ENCODE results near the gene PPP2R2C.
A peak's percentile ranks its signal among the peaks of the same experiment; 100 is the strongest.

The PPP2R2C gene

DNA sequence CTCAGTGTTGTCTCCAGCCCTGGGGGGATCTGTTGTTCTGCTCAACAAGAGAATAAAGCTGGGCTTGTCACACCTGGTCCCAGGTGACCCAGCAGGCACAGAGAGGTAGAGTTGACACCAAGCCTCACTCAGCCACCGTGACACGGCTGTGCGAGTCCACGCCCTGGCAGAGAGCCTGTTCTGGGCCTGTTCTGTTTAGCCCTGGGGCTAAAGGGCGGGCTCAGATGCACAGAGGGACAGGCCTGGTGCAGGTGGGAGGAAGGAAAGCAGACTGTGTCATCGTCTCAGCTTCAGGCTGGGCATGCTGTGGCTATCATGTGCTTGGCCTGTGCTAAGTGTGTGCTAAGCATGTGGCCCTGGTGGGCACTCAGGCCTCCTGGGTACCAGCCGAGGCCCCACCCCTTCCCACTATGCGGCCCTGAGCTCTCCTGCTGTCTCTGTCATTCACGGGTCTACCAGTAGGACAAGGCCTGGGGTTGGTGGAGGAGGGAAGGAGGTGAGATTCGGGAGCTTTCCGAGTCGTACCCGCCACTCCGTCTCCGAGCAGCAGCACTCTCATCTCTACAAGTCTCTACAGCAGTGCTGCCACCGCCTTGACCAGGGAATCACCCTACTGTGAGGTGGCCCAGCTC, 191.9 kb downstream of the PPP2R2C start:
- no peak overlapping the region for H3K9ac ChIP-seq (ENCODE audit: low read length)
- no peak overlapping the region for H4K91ac ChIP-seq (ENCODE audit: low read length)
- peaks cover 15% of the 10 kb centered on the region for H3K4me1 ChIP-seq (ENCODE audit: control insufficient read depth, insufficient read depth, low read depth, low read length)
- H3K4me3 ChIP-seq (ENCODE audit: insufficient read depth in 1 of 2, low read depth in 1 of 2, low read length in 2 of 2) = no peak overlapping the region
- no peaks in the 10 kb centered on the region for H3K9me3 ChIP-seq (ENCODE audit: control insufficient read depth, low read length)
- H2AFZ ChIP-seq (ENCODE audit: low read depth, low read length) = no peak overlapping the region
- no peak for DNase-seq
- H3K14ac ChIP-seq (ENCODE audit: low read length in 2 of 2) = no peak overlapping the region
- no peak overlapping the region for H3K4me2 ChIP-seq (ENCODE audit: low read length, poor library complexity, severe bottlenecking)
- H3K79me1 ChIP-seq (replicated peaks; ENCODE audit: low read length, poor library complexity, severe bottlenecking) = peaks cover 67% of the 10 kb centered on the region
- H3K18ac ChIP-seq (ENCODE audit: low read depth in 1 of 2, low read length in 2 of 2) = no peak overlapping the region
- H2AK5ac ChIP-seq (ENCODE audit: low read length, severe bottlenecking) = no peak overlapping the region
- no peak overlapping the region for H2BK5ac ChIP-seq (ENCODE audit: low read depth, low read length, poor library complexity, severe bottlenecking)
- 93% methylated on average over 7 of the region's 16 CpGs for WGBS
- H2BK15ac ChIP-seq (ENCODE audit: low read depth, poor library complexity, severe bottlenecking) = no peak overlapping the region
- H3K27me3 ChIP-seq (ENCODE audit: control insufficient read depth in 1 of 2, insufficient read depth in 1 of 2, low read length in 2 of 2) = no peaks in the 10 kb centered on the region
- peaks cover 18 to 90% of the 10 kb centered on the region in 2 experiments for H3K36me3 ChIP-seq (ENCODE audit: control insufficient read depth in 1 of 2, insufficient read depth in 2 of 2, low read depth in 1 of 2, low read length in 2 of 2)
- H3K4ac ChIP-seq (ENCODE audit: low read depth in 1 of 2, low read length in 2 of 2) = no peak overlapping the region
- H4K8ac ChIP-seq (ENCODE audit: low read length) = no peak overlapping the region
- H3K27ac ChIP-seq (ENCODE audit: low read length, poor library complexity, severe bottlenecking) = no peak overlapping the region
- H3K23ac ChIP-seq (ENCODE audit: low read length in 2 of 2) = no peak overlapping the region
- no peak overlapping the region for H2BK12ac ChIP-seq (ENCODE audit: low read length in 2 of 2)
- H2BK120ac ChIP-seq (ENCODE audit: low read depth, low read length) = no peak overlapping the region

DNA sequence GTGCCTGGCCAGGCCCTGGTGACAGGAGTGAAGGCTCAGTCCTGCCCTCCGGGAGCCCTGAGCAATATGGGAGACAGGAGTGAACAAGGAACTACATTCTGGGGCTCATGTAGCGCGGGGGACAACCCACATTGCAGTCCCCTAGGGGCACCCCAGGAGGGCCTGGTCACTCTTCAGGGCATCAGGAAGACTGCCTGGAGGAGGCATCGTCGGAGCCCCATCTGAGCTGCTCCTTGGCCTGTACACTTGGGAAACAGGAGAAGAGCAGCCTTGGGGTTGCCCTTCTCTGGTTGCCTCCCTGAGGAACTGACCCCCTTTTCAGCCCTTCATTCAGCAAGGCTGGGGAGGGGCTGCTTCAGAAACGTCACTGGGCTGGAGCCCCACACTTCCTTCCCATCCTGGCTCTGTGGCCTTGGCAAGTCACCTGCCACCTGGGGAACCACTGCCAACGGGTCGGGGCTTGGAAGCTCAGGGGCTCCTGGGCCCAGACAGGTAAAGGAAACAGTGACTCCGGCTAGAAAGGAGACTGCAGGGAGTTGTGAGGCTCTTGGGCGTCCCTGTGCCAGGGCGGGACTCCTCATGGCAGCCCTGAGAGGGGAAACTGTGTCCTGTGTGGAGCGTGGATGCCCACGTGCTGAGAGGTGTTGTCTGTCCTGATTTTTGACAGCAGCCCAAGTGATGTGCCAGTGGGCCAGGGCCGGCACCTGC, 192.7 kb downstream of the PPP2R2C start:
- Histone ChIP-seq H2AFZ (ENCODE audit: low read depth, low read length) (no peak overlapping the region), H2BK12ac (ENCODE audit: low read length in 2 of 2) (no peak overlapping the region), H2BK15ac (ENCODE audit: low read depth, poor library complexity, severe bottlenecking) (no peak overlapping the region), H3K79me1 (replicated peaks; ENCODE audit: low read length, poor library complexity, severe bottlenecking) (peaks cover 60% of the 10 kb centered on the region), H3K36me3 (ENCODE audit: control insufficient read depth in 1 of 2, insufficient read depth in 2 of 2, low read depth in 1 of 2, low read length in 2 of 2) (peaks cover 17 to 83% of the 10 kb centered on the region in 2 experiments), H3K9ac (ENCODE audit: low read length) (no peak overlapping the region), H3K27me3 (ENCODE audit: control insufficient read depth in 1 of 2, insufficient read depth in 1 of 2, low read length in 2 of 2) (no peaks in the 10 kb centered on the region), H3K4me1 (ENCODE audit: control insufficient read depth, insufficient read depth, low read depth, low read length) (peaks cover 21% of the 10 kb centered on the region), H3K4ac (ENCODE audit: low read depth in 1 of 2, low read length in 2 of 2) (no peak overlapping the region), H3K18ac (ENCODE audit: low read depth in 1 of 2, low read length in 2 of 2) (no peak overlapping the region), H2BK5ac (ENCODE audit: low read depth, low read length, poor library complexity, severe bottlenecking) (no peak overlapping the region), H3K4me3 (ENCODE audit: insufficient read depth in 1 of 2, low read depth in 1 of 2, low read length in 2 of 2) (no peak overlapping the region), H2BK120ac (ENCODE audit: low read depth, low read length) (no peak overlapping the region), H3K4me2 (ENCODE audit: low read length, poor library complexity, severe bottlenecking) (no peak overlapping the region), H2AK5ac (ENCODE audit: low read length, severe bottlenecking) (no peak overlapping the region), H3K27ac (ENCODE audit: low read length, poor library complexity, severe bottlenecking) (no peak overlapping the region), H4K8ac (ENCODE audit: low read length) (no peak overlapping the region), H3K14ac (ENCODE audit: low read length in 2 of 2) (no peak overlapping the region), H3K9me3 (ENCODE audit: control insufficient read depth, low read length) (no peaks in the 10 kb centered on the region), H3K23ac (ENCODE audit: low read length in 2 of 2) (no peak overlapping the region), H4K91ac (ENCODE audit: low read length) (no peak overlapping the region)
- DNase-seq = no peak
- 98% methylated on average over 14 of the region's 14 CpGs for WGBS

DNA sequence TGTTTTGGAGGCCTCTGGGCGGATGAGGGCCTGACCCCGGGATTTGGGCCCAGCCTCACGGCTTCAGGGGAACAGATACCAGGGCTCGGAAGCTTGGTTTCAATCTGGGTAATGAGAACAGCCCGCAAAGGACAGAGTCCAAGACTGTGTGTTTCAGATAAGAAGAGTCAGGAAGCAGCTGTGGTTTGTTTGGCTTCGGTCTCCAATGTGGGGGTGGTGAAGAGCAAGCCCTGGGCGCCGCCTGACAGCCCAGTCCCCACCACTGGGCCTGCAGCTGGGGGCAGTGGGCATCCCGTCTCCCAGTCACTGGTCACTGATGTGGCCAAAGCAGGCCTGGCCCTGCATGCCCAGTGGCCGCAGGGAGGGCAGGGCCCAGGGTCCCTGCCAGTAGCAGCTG, 193.6 kb downstream of the PPP2R2C start:
- WGBS = 93% methylated on average over 10 of the region's 10 CpGs
- no peaks in the 10 kb centered on the region for H3K27me3 ChIP-seq (ENCODE audit: control insufficient read depth in 1 of 2, insufficient read depth in 1 of 2, low read length in 2 of 2)

DNA sequence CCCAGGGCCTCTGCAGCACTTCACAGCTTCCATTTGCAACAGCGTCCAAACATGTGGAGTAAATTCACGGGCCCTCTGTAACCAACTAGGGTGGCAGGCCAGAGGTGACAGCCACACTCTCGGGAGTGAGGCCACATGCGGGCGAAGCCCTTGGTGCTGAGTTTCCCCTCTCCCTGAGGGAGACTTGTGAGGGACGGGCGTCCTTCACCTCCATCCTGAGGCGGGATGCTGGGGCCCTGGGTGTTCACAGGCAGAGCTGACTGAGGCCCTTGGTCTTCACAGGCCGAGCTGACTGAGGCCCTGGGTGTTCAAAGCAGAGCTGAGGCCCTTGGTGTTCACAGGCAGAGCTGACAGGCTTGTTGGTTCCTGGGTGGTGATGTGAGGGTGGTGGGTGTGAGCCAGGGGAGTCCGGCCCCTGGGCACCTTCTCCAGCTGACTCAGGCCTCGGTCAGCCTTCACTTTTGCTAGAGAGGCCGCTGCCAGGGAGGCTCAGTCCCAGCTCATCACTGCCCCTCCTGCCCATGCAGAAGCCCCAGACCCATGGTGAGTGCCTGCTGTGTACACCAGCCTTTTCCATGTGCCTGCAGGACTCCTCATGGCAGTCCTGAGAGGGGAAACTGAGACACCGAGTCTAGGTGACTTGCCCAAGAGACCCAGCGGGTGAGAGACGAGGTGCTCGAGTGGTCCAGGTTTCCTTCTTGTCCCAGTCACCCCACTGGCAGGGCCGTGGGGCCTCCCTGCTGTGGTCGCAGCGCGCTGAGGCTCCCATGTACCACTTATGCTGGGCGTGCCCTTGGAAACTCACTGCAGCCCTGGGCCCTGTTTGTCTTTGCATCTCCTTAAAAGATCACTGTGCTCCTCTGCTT, 194.2 kb downstream of the PPP2R2C start:
- Histone ChIP-seq H3K27me3 (ENCODE audit: control insufficient read depth in 1 of 2, insufficient read depth in 1 of 2, low read length in 2 of 2) (no peaks in the 10 kb centered on the region), H4K91ac (ENCODE audit: low read length) (no peak overlapping the region), H3K27ac (ENCODE audit: low read length, poor library complexity, severe bottlenecking) (no peak overlapping the region), H3K79me1 (replicated peaks; ENCODE audit: low read length, poor library complexity, severe bottlenecking) (peaks cover 52% of the 10 kb centered on the region), H3K4me1 (ENCODE audit: control insufficient read depth, insufficient read depth, low read depth, low read length) (peaks cover 31% of the 10 kb centered on the region), H2BK15ac (ENCODE audit: low read depth, poor library complexity, severe bottlenecking) (no peak overlapping the region), H3K36me3 (ENCODE audit: control insufficient read depth in 1 of 2, insufficient read depth in 2 of 2, low read depth in 1 of 2, low read length in 2 of 2) (peaks cover 17 to 71% of the 10 kb centered on the region in 2 experiments), H3K4ac (ENCODE audit: low read depth in 1 of 2, low read length in 2 of 2) (no peak overlapping the region), H3K23ac (ENCODE audit: low read length in 2 of 2) (no peak overlapping the region), H3K18ac (ENCODE audit: low read depth in 1 of 2, low read length in 2 of 2) (no peak overlapping the region), H2BK5ac (ENCODE audit: low read depth, low read length, poor library complexity, severe bottlenecking) (no peak overlapping the region), H4K8ac (ENCODE audit: low read length) (no peak overlapping the region), H3K4me2 (ENCODE audit: low read length, poor library complexity, severe bottlenecking) (no peak overlapping the region), H2BK120ac (ENCODE audit: low read depth, low read length) (no peak overlapping the region), H3K14ac (ENCODE audit: low read length in 2 of 2) (no peak overlapping the region), H3K9me3 (ENCODE audit: control insufficient read depth, low read length) (no peaks in the 10 kb centered on the region), H2AK5ac (ENCODE audit: low read length, severe bottlenecking) (no peak overlapping the region), H3K9ac (ENCODE audit: low read length) (peak overlapping the region; percentile 33), H3K4me3 (ENCODE audit: insufficient read depth in 1 of 2, low read depth in 1 of 2, low read length in 2 of 2) (no peak overlapping the region), H2AFZ (ENCODE audit: low read depth, low read length) (no peak overlapping the region), H2BK12ac (ENCODE audit: low read length in 2 of 2) (no peak overlapping the region)
- WGBS = 92% methylated on average over 21 of the region's 21 CpGs
- DNase-seq = no peak

More for the DNA sequence above, 193.6 kb downstream of the PPP2R2C start:
- Histone ChIP-seq H3K23ac (ENCODE audit: low read length in 2 of 2) (no peak overlapping the region), H2BK120ac (ENCODE audit: low read depth, low read length) (no peak overlapping the region), H3K4me1 (ENCODE audit: control insufficient read depth, insufficient read depth, low read depth, low read length) (peaks cover 27% of the 10 kb centered on the region), H4K91ac (ENCODE audit: low read length) (no peak overlapping the region), H3K27ac (ENCODE audit: low read length, poor library complexity, severe bottlenecking) (no peak overlapping the region), H3K4me3 (ENCODE audit: insufficient read depth in 1 of 2, low read depth in 1 of 2, low read length in 2 of 2) (no peak overlapping the region), H3K9me3 (ENCODE audit: control insufficient read depth, low read length) (no peaks in the 10 kb centered on the region), H3K9ac (ENCODE audit: low read length) (peak overlapping the region; percentile 33), H4K8ac (ENCODE audit: low read length) (no peak overlapping the region), H3K18ac (ENCODE audit: low read depth in 1 of 2, low read length in 2 of 2) (no peak overlapping the region), H3K4me2 (ENCODE audit: low read length, poor library complexity, severe bottlenecking) (no peak overlapping the region), H3K14ac (ENCODE audit: low read length in 2 of 2) (no peak overlapping the region), H3K36me3 (ENCODE audit: control insufficient read depth in 1 of 2, insufficient read depth in 2 of 2, low read depth in 1 of 2, low read length in 2 of 2) (peaks cover 17 to 76% of the 10 kb centered on the region in 2 experiments), H2AFZ (ENCODE audit: low read depth, low read length) (no peak overlapping the region), H2BK15ac (ENCODE audit: low read depth, poor library complexity, severe bottlenecking) (no peak overlapping the region), H2BK5ac (ENCODE audit: low read depth, low read length, poor library complexity, severe bottlenecking) (no peak overlapping the region), H2BK12ac (ENCODE audit: low read length in 2 of 2) (no peak overlapping the region), H3K79me1 (replicated peaks; ENCODE audit: low read length, poor library complexity, severe bottlenecking) (peaks cover 58% of the 10 kb centered on the region), H2AK5ac (ENCODE audit: low read length, severe bottlenecking) (no peak overlapping the region), H3K4ac (ENCODE audit: low read depth in 1 of 2, low read length in 2 of 2) (no peak overlapping the region)
- DNase-seq = no peak
